HFF-Myc (cell line): ENCODE results near the gene RPTOR.
"Not testable (repeated sequence)": the region's sequence is repeated elsewhere in the genome, so short reads cannot be mapped to it uniquely, and the experiment has no call there.

Experiments used
- DNase-seq: peaks from one replicate; pipeline ENCODE4 v3.0.0-alpha.2; 2011; ENCODE audit warnings: low read depth; ENCODE audit errors: extremely low read depth
- H3K4me3 ChIP-seq: replicated peaks from 2 replicates; pipeline ENCODE4 v1.5.1; 2011; ENCODE audit warnings: low read depth, mild to moderate bottlenecking, control low read depth, low read length
- TF ChIP-seq, protein P1 (sequence below): IDR thresholded peaks from 2 replicates; pipeline ENCODE4 v1.5.1; 2012; ENCODE audit warnings: mild to moderate bottlenecking, low read depth, low read length, control low read depth; ENCODE audit errors: missing control alignments

Gene RPTOR

DNA sequence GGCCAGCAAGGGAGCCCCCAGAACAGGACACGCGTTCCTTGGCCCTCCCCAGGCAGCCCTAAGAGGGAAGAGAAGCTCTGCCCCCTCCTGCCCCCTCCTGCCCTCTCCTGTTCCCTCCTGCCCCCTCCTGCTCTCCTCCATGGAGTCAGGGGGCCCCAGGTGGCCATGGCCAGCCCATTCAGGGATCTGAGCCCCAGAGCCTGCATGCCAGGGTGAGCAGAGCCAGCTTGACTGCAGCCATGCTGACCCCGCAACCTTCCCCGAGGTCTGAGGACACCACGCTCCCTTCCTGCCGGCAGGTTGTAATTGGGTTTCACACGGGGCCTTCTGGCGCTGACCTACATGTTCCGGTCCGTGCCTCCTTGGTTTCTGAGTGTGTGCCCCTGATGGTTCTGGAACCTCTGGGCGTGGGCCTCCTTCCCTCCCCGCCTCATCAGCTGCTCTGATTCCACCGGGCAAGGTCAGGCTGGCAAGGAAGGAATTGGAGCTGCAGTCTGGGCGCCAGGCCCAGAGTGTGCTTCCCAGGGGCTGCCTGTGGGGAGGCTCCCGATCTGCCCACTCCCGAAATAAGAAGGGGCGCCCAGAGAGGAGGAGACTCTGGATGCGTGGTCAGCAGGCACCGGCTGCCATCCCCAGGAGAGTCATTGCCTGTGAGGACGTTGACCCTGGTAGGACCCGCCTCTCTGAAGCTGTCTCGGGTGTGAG is 44.5 kb upstream of the RPTOR start:
- TF ChIP-seq, protein P1, sequence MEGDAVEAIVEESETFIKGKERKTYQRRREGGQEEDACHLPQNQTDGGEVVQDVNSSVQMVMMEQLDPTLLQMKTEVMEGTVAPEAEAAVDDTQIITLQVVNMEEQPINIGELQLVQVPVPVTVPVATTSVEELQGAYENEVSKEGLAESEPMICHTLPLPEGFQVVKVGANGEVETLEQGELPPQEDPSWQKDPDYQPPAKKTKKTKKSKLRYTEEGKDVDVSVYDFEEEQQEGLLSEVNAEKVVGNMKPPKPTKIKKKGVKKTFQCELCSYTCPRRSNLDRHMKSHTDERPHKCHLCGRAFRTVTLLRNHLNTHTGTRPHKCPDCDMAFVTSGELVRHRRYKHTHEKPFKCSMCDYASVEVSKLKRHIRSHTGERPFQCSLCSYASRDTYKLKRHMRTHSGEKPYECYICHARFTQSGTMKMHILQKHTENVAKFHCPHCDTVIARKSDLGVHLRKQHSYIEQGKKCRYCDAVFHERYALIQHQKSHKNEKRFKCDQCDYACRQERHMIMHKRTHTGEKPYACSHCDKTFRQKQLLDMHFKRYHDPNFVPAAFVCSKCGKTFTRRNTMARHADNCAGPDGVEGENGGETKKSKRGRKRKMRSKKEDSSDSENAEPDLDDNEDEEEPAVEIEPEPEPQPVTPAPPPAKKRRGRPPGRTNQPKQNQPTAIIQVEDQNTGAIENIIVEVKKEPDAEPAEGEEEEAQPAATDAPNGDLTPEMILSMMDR, result no peak
- no peak for DNase-seq
- no peak overlapping the region for H3K4me3 ChIP-seq

DNA sequence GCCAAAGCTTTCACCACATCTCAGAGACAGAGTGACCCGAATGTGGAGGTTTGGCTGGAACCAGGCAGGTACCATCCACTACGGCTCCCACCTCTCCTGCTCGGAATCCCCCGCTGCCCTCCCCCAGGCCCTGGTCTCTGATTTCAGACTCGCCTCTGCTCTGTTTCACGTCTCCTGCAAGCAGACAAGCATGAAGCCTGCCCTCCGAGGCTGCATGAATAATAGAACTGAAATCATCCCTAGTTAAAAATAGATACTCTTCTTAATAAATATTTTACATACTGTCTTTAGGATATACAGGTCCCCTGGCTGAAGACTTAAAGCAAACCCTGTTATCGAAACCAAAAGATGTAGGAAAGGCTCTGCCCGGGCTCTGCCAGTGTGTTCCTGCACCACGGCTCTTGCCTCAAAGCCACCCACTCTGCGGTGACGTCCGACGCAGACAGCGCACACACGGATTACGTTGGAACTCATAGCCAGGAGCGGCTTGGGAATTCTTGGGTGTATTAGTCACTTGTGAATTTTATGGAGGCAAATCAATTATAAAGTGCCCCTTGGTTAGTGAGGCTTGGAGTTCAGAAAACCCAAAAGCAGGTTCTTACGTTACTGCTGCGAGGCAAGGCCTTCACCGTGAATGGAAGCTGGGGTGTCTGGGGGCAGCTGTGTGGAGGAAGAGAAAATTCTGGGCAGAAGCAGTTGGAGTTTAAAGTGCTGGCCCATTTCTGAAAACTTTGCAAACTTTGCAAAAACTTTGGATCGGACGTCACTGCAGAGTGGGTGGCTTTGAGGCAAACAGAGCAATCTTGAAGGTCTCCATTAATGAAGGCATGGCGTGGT is 42.7 kb upstream of the RPTOR start:
- no peak for DNase-seq

DNA sequence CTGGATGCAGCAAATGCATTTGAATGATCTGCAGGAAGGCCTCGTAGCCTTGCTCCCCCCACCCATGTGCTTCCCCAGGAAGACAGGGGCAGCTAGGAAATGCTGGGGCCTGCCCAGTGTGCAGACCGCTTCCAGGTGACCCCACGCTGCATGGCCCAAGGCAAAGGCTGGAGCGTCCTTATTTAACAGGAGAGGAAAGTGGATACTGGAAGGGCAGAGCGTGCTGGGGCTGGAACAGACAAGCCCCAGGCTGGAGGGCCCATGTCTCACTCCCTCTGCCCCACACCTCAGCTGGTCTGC is 42.1 kb upstream of the RPTOR start:
- H3K4me3 ChIP-seq, result no peak overlapping the region
- no peak for DNase-seq
- TF ChIP-seq, protein P1, result no peak

More for the DNA sequence above, 42.7 kb upstream of the RPTOR start:
- TF ChIP-seq, protein P1, result no peak
- H3K4me3 ChIP-seq, result no peak overlapping the region

DNA sequence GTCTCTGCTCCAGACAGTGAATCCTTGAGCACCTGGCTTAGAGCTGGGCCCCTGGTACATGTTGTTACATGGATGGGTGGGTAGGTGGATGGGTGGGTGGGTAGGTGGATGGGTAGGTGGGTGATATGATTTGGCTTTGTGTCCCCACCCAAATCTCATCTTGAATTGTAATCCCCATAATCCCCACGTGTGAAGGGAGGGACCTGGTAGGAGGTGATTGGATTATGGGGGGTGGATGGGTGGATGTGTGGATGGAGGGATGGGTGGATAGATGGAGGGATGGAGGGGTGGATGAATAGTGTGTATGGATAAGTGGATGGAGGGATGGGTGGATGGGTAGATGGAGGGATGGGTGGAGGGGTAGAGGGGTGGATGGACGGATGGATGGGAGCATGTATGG is 41.6 kb upstream of the RPTOR start:
- H3K4me3 ChIP-seq, result no peak overlapping the region
- no peak for DNase-seq
- TF ChIP-seq, protein P1, result no peak

DNA sequence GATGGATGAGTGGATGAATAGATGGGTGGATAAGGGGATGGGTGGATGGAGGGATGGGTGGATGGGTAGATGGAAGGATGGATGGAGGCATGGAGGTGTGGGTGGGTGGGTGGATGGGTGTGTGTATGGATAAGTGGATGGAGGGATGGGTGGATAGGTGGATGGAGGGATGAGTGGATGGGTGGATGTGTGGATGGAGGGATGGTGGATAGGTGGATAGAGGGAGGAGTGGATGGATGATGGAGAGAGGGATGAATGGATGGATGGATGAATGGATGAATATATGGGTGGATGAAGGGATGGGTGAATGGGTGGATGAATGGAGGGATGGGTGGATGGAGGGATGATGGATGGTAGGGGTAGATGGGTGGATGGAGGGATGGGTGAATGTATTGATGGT is 40.7 kb upstream of the RPTOR start:
- no peak for DNase-seq
- TF ChIP-seq, protein P1, result no peak
- H3K4me3 ChIP-seq, result no peak overlapping the region

DNA sequence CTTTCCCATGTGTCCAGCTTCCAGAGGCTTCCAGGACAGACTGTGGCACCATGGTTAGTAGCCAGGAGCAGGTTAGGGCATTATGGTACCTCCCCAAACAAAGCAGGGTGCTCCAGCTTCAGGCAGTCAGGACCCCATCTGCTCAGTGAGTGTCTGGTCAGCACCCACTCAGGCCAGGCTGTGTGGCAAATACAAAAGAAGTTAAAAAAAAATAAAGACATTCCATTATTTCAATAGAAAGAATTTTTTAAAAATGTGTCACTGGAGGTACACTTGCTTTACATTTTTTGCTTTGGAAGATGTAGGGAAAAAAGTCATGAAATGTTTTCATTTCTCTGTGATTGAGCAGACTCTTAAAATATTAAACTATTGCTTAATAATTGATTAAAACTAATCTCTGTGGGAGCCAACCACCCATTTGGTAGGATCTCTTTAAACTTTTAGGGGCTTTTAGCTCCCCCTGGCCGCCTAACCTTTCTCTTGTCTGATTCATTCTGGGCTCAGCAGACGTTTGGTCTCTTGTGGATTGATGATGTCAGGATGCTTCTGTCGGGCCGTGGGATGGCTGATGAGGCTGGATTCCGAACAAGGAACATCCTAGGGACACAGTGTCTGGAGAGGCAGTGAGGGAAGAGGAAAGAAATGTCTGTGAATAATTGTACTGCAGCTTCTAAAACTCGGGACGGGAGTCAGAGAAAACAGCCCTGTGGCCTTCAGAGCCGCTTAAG is 39.8 kb upstream of the RPTOR start:
- no peak for DNase-seq
- no peak overlapping the region for H3K4me3 ChIP-seq
- TF ChIP-seq, protein P1, result no peak

DNA sequence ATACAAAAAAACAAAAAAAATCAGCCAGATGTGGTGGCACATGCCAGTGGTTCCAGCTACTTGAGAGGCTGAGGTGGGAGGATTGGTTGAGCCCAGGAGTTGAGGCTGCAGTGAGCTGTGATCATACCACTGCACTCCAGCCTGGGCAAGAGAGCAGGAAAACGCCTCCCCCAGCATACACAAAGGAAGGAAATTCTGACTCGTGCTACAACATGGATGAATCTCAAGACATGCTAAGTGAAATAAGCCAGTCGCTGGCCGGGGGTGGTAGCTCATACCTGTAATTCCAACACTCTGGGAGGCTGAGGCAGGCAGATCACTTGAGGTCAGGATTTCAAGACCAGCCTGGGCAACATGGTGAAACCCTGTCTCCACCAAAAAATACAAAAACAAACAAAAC is 37.5 kb upstream of the RPTOR start:
- not testable (repeated sequence) for DNase-seq, H3K4me3 ChIP-seq
